Gastroesophageal sphincter (tissue), 3 donors: ENCODE data around the gene NECTIN1.

Source experiments
- POLR2A ChIP-seq, 2 donors: fragments of 450-650 bp; IDR thresholded peaks; one replicate each; pipeline ENCODE4 v1.6.1; 2017; ENCODE audit warnings: antibody characterized with exemption in 2 of 2, mild to moderate bottlenecking in 2 of 2, moderate library complexity in 1 of 2
- TF ChIP-seq, protein P1 (sequence below), 4 experiments: fragments of 200-600 bp in 2 of 4; fragments of 450-650 bp in 2 of 4; sonication (generic) in 1 of 4; IDR thresholded peaks; one replicate each; pipeline ENCODE4 v1.5.1; 2017 to 2019; ENCODE audit warnings: antibody characterized with exemption in 4 of 4, mild to moderate bottlenecking in 2 of 4, moderate library complexity in 2 of 4

DNA sequence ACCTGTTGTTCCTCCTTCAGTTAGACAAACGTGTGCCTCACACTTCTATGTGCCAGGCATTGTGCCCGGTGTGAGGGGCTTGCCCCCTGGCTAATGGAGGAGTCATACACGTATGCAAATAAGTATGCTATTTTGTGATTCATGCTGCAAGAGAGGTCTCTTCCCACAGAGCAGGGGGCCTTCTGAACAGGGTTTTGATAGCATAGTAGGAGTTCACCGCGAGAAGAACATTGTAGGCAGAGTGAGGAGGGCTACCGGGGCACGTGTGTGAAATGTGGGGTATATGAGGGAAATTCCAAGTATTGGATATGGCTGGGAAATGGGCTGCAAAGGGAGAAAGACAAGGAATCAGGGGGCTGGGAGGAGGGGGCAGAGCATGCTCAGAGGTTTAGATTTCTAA lies 84.5 kb downstream of the NECTIN1 start:
- TF ChIP-seq, protein P1, sequence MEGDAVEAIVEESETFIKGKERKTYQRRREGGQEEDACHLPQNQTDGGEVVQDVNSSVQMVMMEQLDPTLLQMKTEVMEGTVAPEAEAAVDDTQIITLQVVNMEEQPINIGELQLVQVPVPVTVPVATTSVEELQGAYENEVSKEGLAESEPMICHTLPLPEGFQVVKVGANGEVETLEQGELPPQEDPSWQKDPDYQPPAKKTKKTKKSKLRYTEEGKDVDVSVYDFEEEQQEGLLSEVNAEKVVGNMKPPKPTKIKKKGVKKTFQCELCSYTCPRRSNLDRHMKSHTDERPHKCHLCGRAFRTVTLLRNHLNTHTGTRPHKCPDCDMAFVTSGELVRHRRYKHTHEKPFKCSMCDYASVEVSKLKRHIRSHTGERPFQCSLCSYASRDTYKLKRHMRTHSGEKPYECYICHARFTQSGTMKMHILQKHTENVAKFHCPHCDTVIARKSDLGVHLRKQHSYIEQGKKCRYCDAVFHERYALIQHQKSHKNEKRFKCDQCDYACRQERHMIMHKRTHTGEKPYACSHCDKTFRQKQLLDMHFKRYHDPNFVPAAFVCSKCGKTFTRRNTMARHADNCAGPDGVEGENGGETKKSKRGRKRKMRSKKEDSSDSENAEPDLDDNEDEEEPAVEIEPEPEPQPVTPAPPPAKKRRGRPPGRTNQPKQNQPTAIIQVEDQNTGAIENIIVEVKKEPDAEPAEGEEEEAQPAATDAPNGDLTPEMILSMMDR (IDR thresholded peaks at IDR 0.05) = no peak
- no peak for TF ChIP-seq POLR2A (IDR thresholded peaks at IDR 0.05)
